DND-41 (cell line): ENCODE results near the gene FRRS1L.

Experiments used
- ATAC-seq: fragments of 200-7000 bp; cut with Tn5 transposase; 3 replicates; pipeline ENCODE4 v1.9.1; 2021; ENCODE audit warnings: low read depth; ENCODE audit not compliant: insufficient read depth
- DNase-seq: peaks from one replicate; pipeline ENCODE4 v3.0.0-alpha.2; 2020
- H2AFZ ChIP-seq: 2 replicates; pipeline ENCODE4 v1.6.0; 2012; ENCODE audit warnings: low read depth, low read length
- H3K27ac ChIP-seq: 2 replicates; pipeline ENCODE4 v1.5.1; 2012; ENCODE audit warnings: low read length, inconsistent platforms
- H3K27me3 ChIP-seq: fragments of 200-600 bp; sonication (generic); 2 replicates; pipeline ENCODE4 v1.6.0; 2012; ENCODE audit warnings: low read length, mild to moderate bottlenecking, inconsistent platforms; ENCODE audit not compliant: insufficient read depth, poor library complexity
- H3K36me3 ChIP-seq: 2 replicates; pipeline ENCODE4 v1.5.1; 2012; ENCODE audit warnings: low read length, inconsistent platforms; ENCODE audit not compliant: insufficient read depth
- H3K4me1 ChIP-seq: 2 replicates; pipeline ENCODE4 v1.5.1; 2012; ENCODE audit warnings: mild to moderate bottlenecking, low read length; ENCODE audit not compliant: insufficient read depth
- H3K4me2 ChIP-seq: 2 replicates; pipeline ENCODE4 v1.6.0; 2012; ENCODE audit warnings: mild to moderate bottlenecking, moderate library complexity, low read length, inconsistent platforms; ENCODE audit not compliant: insufficient read depth
- H3K4me3 ChIP-seq, 2 experiments: fragments of 200-600 bp in 1 of 2; shearing (Covaris generic) in 1 of 2; 2 replicates each; pipeline ENCODE4 v1.5.1; 2012 to 2016; ENCODE audit warnings: inconsistent platforms in 2 of 2, low read length in 2 of 2, mild to moderate bottlenecking in 2 of 2, low read depth in 1 of 2, moderate library complexity in 1 of 2
- H3K79me2 ChIP-seq: 2 replicates; pipeline ENCODE4 v1.6.0; 2012; ENCODE audit warnings: low read length, inconsistent platforms; ENCODE audit not compliant: insufficient read depth
- H3K9ac ChIP-seq: 2 replicates; pipeline ENCODE4 v1.6.0; 2012; ENCODE audit warnings: low read depth, mild to moderate bottlenecking, inconsistent platforms, low read length, moderate library complexity
- H3K9me3 ChIP-seq: 2 replicates; pipeline ENCODE4 v1.5.1; 2012; ENCODE audit warnings: low read length, moderate library complexity, mild to moderate bottlenecking, inconsistent platforms; ENCODE audit not compliant: insufficient read depth, severe bottlenecking
- H4K20me1 ChIP-seq: 2 replicates; pipeline ENCODE4 v1.6.0; 2012; ENCODE audit warnings: low read length; ENCODE audit not compliant: insufficient read depth
- CTCF ChIP-seq: IDR thresholded peaks from 2 replicates; pipeline ENCODE4 v1.5.1; 2012; ENCODE audit warnings: borderline replicate concordance, low read length, moderate library complexity, mild to moderate bottlenecking; ENCODE audit not compliant: poor library complexity, severe bottlenecking; ENCODE audit errors: extremely low read depth
- EZH2 ChIP-seq: IDR thresholded peaks from 3 replicates; pipeline ENCODE4 v1.6.1; 2012; ENCODE audit warnings: borderline replicate concordance, low read depth, mild to moderate bottlenecking, moderate library complexity, low read length, inconsistent platforms; ENCODE audit not compliant: severe bottlenecking

The FRRS1L gene

DNA sequence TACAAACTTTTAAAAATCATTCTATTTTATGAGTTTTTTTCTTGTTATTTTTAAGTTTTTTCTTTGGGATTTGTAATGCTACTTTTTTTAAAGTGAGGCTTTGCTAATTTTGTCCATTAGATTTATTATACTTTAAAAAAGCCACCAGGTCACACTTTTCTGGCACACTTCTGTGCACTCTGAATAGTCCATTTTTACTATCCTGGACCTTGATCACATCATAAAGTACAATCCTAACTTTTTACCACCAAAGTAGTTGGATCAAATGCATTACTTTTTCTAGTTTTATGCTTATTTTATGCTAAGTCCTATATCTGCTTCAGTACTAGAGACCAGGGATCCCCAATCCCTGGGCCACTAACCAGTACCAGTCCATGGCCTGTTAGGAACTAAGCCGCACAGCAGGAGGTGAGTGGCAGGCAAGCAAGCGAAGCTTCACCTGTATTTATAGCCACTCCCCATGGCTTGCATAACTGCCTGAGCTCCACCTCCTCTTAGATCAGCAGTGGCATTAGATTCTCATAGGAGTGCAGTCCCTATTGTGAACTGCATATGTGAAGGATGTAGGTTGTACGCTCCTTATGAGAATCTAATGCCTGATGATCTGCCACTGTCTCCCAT lies 16.0 kb downstream of the FRRS1L start:
- ATAC-seq (no peak), DNase-seq (no peak)
- H3K79me2 ChIP-seq, result no peaks in the 10 kb centered on the region
- no peak overlapping the region for H3K4me3 ChIP-seq
- no peak overlapping the region for H3K4me2 ChIP-seq
- peaks cover 11% of the 10 kb centered on the region for H3K9me3 ChIP-seq
- H2AFZ ChIP-seq, result no peak overlapping the region
- TF ChIP-seq CTCF (no peak), EZH2 (no peak)
- no peaks in the 10 kb centered on the region for H4K20me1 ChIP-seq
- H3K27me3 ChIP-seq, result no peaks in the 10 kb centered on the region
- no peak overlapping the region for H3K9ac ChIP-seq
- H3K36me3 ChIP-seq, result no peaks in the 10 kb centered on the region
- no peak overlapping the region for H3K27ac ChIP-seq
- no peaks in the 10 kb centered on the region for H3K4me1 ChIP-seq

DNA sequence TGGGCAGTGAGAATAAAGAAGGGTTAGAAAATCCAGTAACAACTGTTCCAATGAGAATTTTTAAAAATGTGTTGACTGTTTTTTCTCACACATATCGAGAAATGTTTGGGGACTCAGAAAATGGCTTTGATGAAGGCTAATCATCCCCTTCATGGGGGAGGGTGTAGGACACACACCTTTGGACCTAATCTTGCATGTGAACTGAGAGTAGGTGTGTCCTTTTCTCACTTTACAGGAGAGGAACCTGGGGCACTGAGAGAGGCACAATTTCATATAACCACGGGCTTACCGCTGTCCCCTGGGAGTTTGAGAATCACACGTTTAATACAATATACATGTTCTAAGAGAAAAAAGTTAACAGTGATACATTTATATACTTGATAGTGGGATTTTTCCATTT lies 17.3 kb downstream of the FRRS1L start:
- H3K4me2 ChIP-seq, result no peak overlapping the region
- H3K27ac ChIP-seq, result no peak overlapping the region
- H3K36me3 ChIP-seq, result no peaks in the 10 kb centered on the region
- H4K20me1 ChIP-seq, result no peaks in the 10 kb centered on the region
- H3K9me3 ChIP-seq, result peaks cover 11% of the 10 kb centered on the region
- no peaks in the 10 kb centered on the region for H3K27me3 ChIP-seq
- no peak overlapping the region for H3K9ac ChIP-seq
- TF ChIP-seq CTCF (no peak), EZH2 (no peak)
- no peaks in the 10 kb centered on the region for H3K4me1 ChIP-seq
- no peak overlapping the region for H3K4me3 ChIP-seq
- ATAC-seq, result no peak
- H2AFZ ChIP-seq, result no peak overlapping the region
- no peak for DNase-seq
- H3K79me2 ChIP-seq, result no peaks in the 10 kb centered on the region

DNA sequence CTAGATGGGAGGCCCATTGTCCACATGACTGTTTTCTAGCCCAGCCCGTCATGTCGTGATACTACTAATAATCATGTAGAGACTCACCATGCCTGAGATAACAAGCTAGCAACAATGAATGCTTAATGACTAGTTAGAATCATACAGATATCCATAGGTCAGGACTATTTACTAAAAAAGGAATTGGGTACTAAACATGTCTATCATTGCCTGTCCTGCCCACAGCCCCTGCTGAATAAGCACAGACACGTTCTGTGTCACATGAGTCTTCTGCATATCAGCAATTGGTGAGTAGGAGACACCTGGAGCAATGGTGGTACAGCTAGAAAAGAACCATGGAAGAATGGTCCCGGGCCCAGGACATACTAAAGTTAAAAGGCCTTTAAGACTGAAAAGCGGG lies 18.0 kb downstream of the FRRS1L start:
- no peak overlapping the region for H3K4me3 ChIP-seq
- TF ChIP-seq CTCF, result no peak
- H4K20me1 ChIP-seq, result no peaks in the 10 kb centered on the region
- H3K79me2 ChIP-seq, result no peaks in the 10 kb centered on the region
- H3K36me3 ChIP-seq, result no peaks in the 10 kb centered on the region
- H3K4me2 ChIP-seq, result no peak overlapping the region
- H3K4me1 ChIP-seq, result no peaks in the 10 kb centered on the region
- H3K9me3 ChIP-seq, result peaks cover 11% of the 10 kb centered on the region
- H3K27ac ChIP-seq, result no peak overlapping the region
- H3K9ac ChIP-seq, result no peak overlapping the region
- H3K27me3 ChIP-seq, result no peaks in the 10 kb centered on the region
- ATAC-seq (no peak), DNase-seq (no peak)
- no peak overlapping the region for H2AFZ ChIP-seq

GRCh38 chr9:109145051-109145450 lies 22.0 kb downstream of the FRRS1L start:
- Histone ChIP-seq H4K20me1 (no peaks in the 10 kb centered on the region), H3K36me3 (no peaks in the 10 kb centered on the region), H3K9me3 (no peaks in the 10 kb centered on the region), H3K4me1 (no peaks in the 10 kb centered on the region), H3K4me2 (no peak overlapping the region), H3K9ac (no peak overlapping the region), H3K27me3 (no peaks in the 10 kb centered on the region), H2AFZ (no peak overlapping the region), H3K79me2 (no peaks in the 10 kb centered on the region), H3K27ac (no peak overlapping the region), H3K4me3 (no peak overlapping the region)
- ATAC-seq (no peak), DNase-seq (no peak)
- TF ChIP-seq EZH2 (no peak), CTCF (no peak)
